ENCODE results near the gene MLIP. TPM values are rescaled to one million over a fixed set of nuclear protein-coding genes. Genes with fewer than 3 reads are reported as not detected.

MLIP gene
- total RNA-seq, 2 experiments from 2014 or later = not detected

GRCh38 chr6:54083287-54083686 is 28.0 kb upstream of the MLIP start:
- Mint-ChIP-seq H3K27ac (no peak overlapping the region), H3K36me3 (no peaks in the 10 kb centered on the region), H3K27me3 (peaks cover 2% of the 10 kb centered on the region), H3K9me3 (no peaks in the 10 kb centered on the region), H3K4me3 (no peak overlapping the region), H3K4me1 (ENCODE audit: low read depth) (no peaks in the 10 kb centered on the region)
- POLR2A ChIA-PET = no interaction called here
- intact Hi-C loops (cut with micrococcal nuclease) = no loop called here
- CTCF ChIA-PET = no interaction called here
- no peak for DNase-seq

- intact Hi-C loops (cut with micrococcal nuclease) = no loop called here
- Mint-ChIP-seq H3K27ac (no peak overlapping the region), H3K9me3 (no peaks in the 10 kb centered on the region), H3K4me1 (ENCODE audit: low read depth) (no peaks in the 10 kb centered on the region), H3K27me3 (peaks cover 2% of the 10 kb centered on the region), H3K36me3 (no peaks in the 10 kb centered on the region), H3K4me3 (no peak overlapping the region)
- DNase-seq = no peak
- ChIA-PET CTCF (no interaction called here), POLR2A (interaction anchor here (0.6 kb wide), 1 partner anchor 87 kb away, joined by 3 read pairs; no protein-coding TSS in a partner anchor)
Measured at GRCh38 chr6:54084231-54084630, 27.0 kb upstream of the MLIP start.

DNA sequence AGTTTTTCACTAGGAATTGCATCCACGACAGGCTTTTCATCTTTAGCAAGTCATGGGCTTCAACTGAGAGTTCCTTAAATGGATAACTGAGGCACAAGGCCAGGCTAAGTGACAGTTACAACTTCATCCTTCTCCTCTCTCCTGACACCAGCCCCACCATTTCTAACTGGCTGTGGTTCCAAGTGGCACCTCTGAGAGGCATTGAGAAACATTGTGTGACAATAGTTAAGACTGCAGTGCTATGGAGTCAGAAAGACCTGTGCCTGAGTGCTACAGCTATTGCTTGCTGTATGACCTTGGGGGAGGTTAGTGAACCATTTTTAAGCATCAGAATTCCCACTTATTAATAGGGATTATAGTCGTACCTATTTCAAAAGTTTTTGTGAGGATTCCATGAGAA is 26.2 kb upstream of the MLIP start:
- H3K4me3 Mint-ChIP-seq = no peak overlapping the region
- H3K27me3 Mint-ChIP-seq = peaks cover 2% of the 10 kb centered on the region

DNA sequence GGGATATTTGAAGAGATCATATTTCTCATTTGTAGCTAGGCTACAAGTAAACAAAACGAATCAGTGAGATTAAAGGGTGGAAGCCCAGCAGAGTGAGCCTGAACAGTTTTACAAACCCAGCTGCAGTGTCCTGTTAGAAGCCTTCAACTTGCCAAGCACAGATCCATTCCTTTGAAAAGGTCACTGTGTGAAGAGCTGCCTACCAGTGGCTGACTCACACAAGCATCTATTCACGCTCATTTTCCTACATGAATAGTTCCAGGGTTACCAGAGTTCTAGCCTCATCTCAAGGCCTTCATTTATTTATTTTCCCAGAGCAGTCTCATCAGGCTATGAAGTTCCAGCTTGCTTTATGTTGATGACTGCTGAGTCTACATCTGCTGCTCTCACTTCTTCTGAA is 25.7 kb upstream of the MLIP start:
- no peak overlapping the region for H3K4me3 Mint-ChIP-seq
- no peaks in the 10 kb centered on the region for H3K9me3 Mint-ChIP-seq
- no peaks in the 10 kb centered on the region for H3K36me3 Mint-ChIP-seq
- POLR2A ChIA-PET = no interaction called here
- no peak for DNase-seq
- CTCF ChIA-PET = no interaction called here
- H3K27ac Mint-ChIP-seq = no peak overlapping the region
- H3K27me3 Mint-ChIP-seq = peaks cover 2% of the 10 kb centered on the region
- intact Hi-C loops (cut with micrococcal nuclease) = no loop called here
- H3K4me1 Mint-ChIP-seq (ENCODE audit: low read depth) = no peaks in the 10 kb centered on the region

More for the DNA sequence above, 26.2 kb upstream of the MLIP start:
- Mint-ChIP-seq H3K27ac (no peak overlapping the region), H3K4me1 (ENCODE audit: low read depth) (no peaks in the 10 kb centered on the region), H3K36me3 (no peaks in the 10 kb centered on the region), H3K9me3 (no peaks in the 10 kb centered on the region)
- ChIA-PET CTCF (no interaction called here), POLR2A (no interaction called here)
- intact Hi-C loops (cut with micrococcal nuclease) = no loop called here
- DNase-seq = no peak

DNA sequence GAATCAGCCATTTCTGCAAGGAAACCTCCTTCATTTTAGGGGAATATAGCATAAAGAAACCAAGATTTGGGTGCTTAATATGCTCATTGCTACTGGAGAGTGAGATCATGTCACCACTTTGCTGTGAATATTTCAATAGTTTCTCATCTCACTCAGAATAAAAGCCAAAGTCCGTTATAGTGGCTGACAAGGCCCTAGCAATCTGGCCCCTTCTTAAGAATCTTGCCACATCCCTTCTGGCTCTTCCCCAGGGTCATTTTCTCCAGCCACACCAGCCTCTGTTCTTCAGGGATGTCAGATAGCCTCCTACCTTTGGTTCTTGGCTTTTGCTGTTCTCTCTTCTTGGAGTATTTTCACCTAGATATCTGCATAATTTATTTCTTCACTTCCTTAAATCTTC is 24.8 kb upstream of the MLIP start:
- H3K4me3 Mint-ChIP-seq = no peak overlapping the region
- H3K9me3 Mint-ChIP-seq = no peaks in the 10 kb centered on the region
- peaks cover 2% of the 10 kb centered on the region for H3K27me3 Mint-ChIP-seq
- no peak for DNase-seq
- no peaks in the 10 kb centered on the region for H3K4me1 Mint-ChIP-seq (ENCODE audit: low read depth)
- ChIA-PET POLR2A (no interaction called here), CTCF (no interaction called here)
- no peak overlapping the region for H3K27ac Mint-ChIP-seq
- intact Hi-C loops (cut with micrococcal nuclease) = no loop called here
- H3K36me3 Mint-ChIP-seq = no peaks in the 10 kb centered on the region

DNA sequence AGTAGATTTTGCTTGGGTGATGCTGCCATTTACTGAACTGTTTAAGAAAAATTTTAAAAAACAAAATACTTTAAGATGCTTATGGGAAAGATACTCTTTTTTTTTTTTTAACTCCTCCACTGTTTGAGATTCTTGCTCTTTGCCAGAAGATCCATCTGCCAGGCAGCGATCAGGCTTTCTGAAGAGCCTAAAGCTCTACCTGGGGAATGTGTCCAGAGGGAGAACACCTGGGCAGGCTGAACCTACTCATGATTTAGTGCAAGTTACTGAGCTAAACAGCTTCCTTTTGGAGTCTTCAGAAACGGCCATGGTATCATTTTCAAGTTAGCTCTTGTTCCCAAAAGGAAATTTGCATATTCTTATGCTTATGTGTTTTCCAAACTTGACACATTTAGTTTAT is 23.5 kb upstream of the MLIP start:
- no peaks in the 10 kb centered on the region for H3K4me1 Mint-ChIP-seq (ENCODE audit: low read depth)
- no peak for DNase-seq
- H3K27ac Mint-ChIP-seq = no peak overlapping the region
- CTCF ChIA-PET = no interaction called here
- intact Hi-C loops (cut with micrococcal nuclease) = no loop called here
- H3K9me3 Mint-ChIP-seq = no peaks in the 10 kb centered on the region
- POLR2A ChIA-PET = no interaction called here
- no peak overlapping the region for H3K4me3 Mint-ChIP-seq
- no peaks in the 10 kb centered on the region for H3K36me3 Mint-ChIP-seq
- peaks cover 2% of the 10 kb centered on the region for H3K27me3 Mint-ChIP-seq

DNA sequence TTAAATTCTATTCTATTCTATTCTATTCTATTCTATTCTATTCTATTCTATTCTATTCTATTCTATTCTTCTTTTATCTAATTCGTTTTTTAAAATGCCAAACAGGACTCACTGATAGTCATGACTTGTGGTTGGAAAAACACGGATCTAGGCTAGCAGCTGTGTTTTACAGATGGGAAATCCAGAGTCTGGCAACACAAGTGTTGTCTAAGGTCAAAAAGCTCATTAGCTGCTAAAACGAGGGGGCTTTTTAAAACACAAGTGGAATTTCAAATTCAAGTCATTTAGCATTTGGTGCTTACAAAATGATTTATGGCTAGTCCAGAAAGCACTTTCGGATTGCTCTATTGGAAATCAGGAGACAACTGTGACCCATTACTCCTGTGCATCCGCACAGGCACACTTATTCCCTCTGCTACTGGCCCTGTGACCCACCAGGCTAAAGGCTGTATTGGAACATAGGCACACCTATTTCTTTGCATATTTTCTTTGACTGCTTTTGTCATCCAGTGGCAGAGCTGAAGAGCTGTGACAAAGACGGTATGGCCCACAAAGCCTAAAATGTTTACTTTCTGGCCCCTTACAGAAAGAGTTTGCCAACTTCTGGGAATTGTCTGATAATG is 17.8 kb upstream of the MLIP start:
- Mint-ChIP-seq H3K9me3 (no peaks in the 10 kb centered on the region), H3K4me3 (no peak overlapping the region), H3K36me3 (no peaks in the 10 kb centered on the region), H3K4me1 (ENCODE audit: low read depth) (no peaks in the 10 kb centered on the region), H3K27me3 (no peaks in the 10 kb centered on the region), H3K27ac (no peak overlapping the region)
- ChIA-PET POLR2A (no interaction called here), CTCF (no interaction called here)
- DNase-seq = no peak
- intact Hi-C loops (cut with micrococcal nuclease) = no loop called here

DNA sequence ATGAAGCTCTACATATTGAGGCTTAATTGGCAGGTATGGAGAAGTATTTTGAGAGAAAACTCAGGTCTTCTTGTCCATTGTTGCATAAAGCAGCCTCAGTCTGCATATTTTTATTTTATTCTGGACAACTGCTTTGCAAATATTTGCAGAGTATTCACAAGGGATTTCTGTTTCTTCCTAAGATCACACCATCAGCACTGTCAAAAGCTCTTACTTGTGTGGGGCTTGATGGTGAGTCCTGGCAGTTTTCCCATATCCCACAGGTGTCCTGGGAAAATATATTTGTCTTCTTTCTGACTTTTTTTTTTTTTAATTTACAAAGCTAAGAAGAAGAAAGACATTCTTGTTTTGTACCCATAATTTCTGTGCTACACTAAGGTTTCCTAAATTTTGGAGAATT is 16.9 kb upstream of the MLIP start:
- Mint-ChIP-seq H3K27me3 (no peaks in the 10 kb centered on the region), H3K36me3 (no peaks in the 10 kb centered on the region), H3K9me3 (no peaks in the 10 kb centered on the region), H3K4me3 (no peak overlapping the region), H3K4me1 (ENCODE audit: low read depth) (no peaks in the 10 kb centered on the region), H3K27ac (no peak overlapping the region)
- CTCF ChIA-PET = no interaction called here
- POLR2A ChIA-PET = no interaction called here
- no peak for DNase-seq
- intact Hi-C loops (cut with micrococcal nuclease) = no loop called here

DNA sequence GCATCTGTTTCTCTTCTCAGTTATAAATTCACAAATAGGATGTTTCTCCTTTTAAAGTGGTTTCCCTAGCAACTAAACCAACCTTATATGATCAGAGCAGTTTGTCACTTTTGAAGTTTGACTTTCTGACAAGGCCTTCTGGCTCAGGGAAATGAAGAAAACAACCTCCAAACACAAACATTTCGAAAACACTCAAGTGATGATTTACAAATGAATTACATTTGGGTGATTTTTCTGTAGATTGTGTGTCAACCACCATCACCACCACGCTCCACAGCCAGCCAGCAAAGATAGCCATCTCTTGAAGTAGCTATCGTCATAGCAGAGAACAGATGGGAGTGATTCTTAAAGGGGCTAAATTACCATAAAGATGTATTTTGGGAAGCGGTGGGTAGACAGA is 16.5 kb upstream of the MLIP start:
- H3K9me3 Mint-ChIP-seq = no peaks in the 10 kb centered on the region
- no peaks in the 10 kb centered on the region for H3K27me3 Mint-ChIP-seq
- H3K4me3 Mint-ChIP-seq = no peak overlapping the region
- ChIA-PET CTCF (no interaction called here), POLR2A (no interaction called here)
- no peak for DNase-seq
- H3K4me1 Mint-ChIP-seq (ENCODE audit: low read depth) = no peaks in the 10 kb centered on the region
- no peaks in the 10 kb centered on the region for H3K36me3 Mint-ChIP-seq
- no peak overlapping the region for H3K27ac Mint-ChIP-seq
- intact Hi-C loops (cut with micrococcal nuclease) = no loop called here

GRCh38 chr6:54095723-54096122 is 15.5 kb upstream of the MLIP start:
- H3K36me3 Mint-ChIP-seq = no peaks in the 10 kb centered on the region
- no peak for DNase-seq
- ChIA-PET CTCF (no interaction called here), POLR2A (no interaction called here)
- H3K4me1 Mint-ChIP-seq (ENCODE audit: low read depth) = no peaks in the 10 kb centered on the region
- no peaks in the 10 kb centered on the region for H3K27me3 Mint-ChIP-seq
- H3K4me3 Mint-ChIP-seq = no peak overlapping the region
- no peaks in the 10 kb centered on the region for H3K9me3 Mint-ChIP-seq
- no peak overlapping the region for H3K27ac Mint-ChIP-seq
- intact Hi-C loops (cut with micrococcal nuclease) = no loop called here

DNA sequence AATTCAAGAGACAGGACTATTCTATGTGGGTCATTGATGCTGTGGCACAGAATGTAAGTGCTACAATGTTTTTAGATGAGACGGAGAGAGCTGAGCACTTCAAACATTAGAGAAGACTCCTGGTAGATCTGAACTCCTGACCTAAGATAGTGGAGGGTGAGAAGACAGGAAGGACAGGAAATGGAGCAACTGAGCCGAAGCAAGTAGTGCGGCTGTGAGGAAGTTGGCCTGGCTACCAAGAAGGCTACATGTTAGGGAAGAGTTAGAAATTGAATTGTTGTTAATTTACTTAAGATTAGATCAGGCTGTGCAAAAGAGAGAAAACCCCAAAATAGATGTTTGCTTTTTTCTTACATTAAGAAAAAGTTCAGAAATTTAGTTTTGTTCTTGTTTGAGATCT is 14.4 kb upstream of the MLIP start:
- Mint-ChIP-seq H3K4me1 (ENCODE audit: low read depth) (no peaks in the 10 kb centered on the region), H3K9me3 (no peaks in the 10 kb centered on the region), H3K27me3 (no peaks in the 10 kb centered on the region), H3K36me3 (no peaks in the 10 kb centered on the region), H3K27ac (no peak overlapping the region), H3K4me3 (no peak overlapping the region)
- no peak for DNase-seq
- intact Hi-C loops (cut with micrococcal nuclease) = no loop called here
- CTCF ChIA-PET = no interaction called here
- POLR2A ChIA-PET = no interaction called here

- Mint-ChIP-seq H3K4me1 (ENCODE audit: low read depth) (no peaks in the 10 kb centered on the region), H3K9me3 (no peaks in the 10 kb centered on the region), H3K27ac (no peak overlapping the region), H3K4me3 (no peak overlapping the region), H3K36me3 (no peaks in the 10 kb centered on the region), H3K27me3 (no peaks in the 10 kb centered on the region)
- DNase-seq = no peak
- intact Hi-C loops (cut with micrococcal nuclease) = no loop called here
- CTCF ChIA-PET = no interaction called here
- POLR2A ChIA-PET = no interaction called here
Measured at GRCh38 chr6:54097753-54098152, 13.5 kb upstream of the MLIP start.

- ChIA-PET CTCF (no interaction called here), POLR2A (no interaction called here)
- Mint-ChIP-seq H3K4me3 (no peak overlapping the region), H3K27ac (no peak overlapping the region), H3K27me3 (no peaks in the 10 kb centered on the region), H3K4me1 (ENCODE audit: low read depth) (no peaks in the 10 kb centered on the region), H3K36me3 (no peaks in the 10 kb centered on the region), H3K9me3 (no peaks in the 10 kb centered on the region)
- intact Hi-C loops (cut with micrococcal nuclease) = no loop called here
- no peak for DNase-seq
Measured at GRCh38 chr6:54098450-54099044, 12.7 kb upstream of the MLIP start.

Measured in activated CD4-positive, alpha-beta memory T cell treated with anti-CD3 and anti-CD28 coated beads for 36 hours (primary cell).